Keratinocyte (primary cell): ENCODE measurements around the gene KIF18B.

Experiments used
- CTCF ChIP-seq, 3 experiments: IDR thresholded peaks in 1 of 3; conservative IDR thresholded peaks in 1 of 3; optimal IDR thresholded peaks in 1 of 3; 2 replicates in 2 of 3; 3 replicates in 1 of 3; pipeline versions ENCODE3 to v1.5.1; 2011; ENCODE audit warnings: low read length in 3 of 3, mild to moderate bottlenecking in 3 of 3, moderate library complexity in 2 of 3, control low read depth in 1 of 3, inconsistent platforms in 1 of 3; ENCODE audit not compliant: insufficient read depth in 2 of 3; ENCODE audit errors: extremely low read depth in 1 of 3
- EZH2 ChIP-seq: IDR thresholded peaks from one replicate; pipeline ENCODE4 v1.6.1; 2012; ENCODE audit warnings: inconsistent platforms, mild to moderate bottlenecking, low read length, moderate library complexity

- TF ChIP-seq CTCF (optimal IDR thresholded peaks at IDR 0.05 in 1 of 3, IDR thresholded peaks at IDR 0.05 in 1 of 3, conservative IDR thresholded peaks at IDR 0.05 in 1 of 3; ENCODE audit: extremely low read depth in 1 of 3, insufficient read depth in 2 of 3, low read length in 3 of 3) (no peak), EZH2 (no peak)
These were observed 26.3 kb downstream of the KIF18B start for GRCh38 chr17:44921122-44921882.
